ENCODE results near the gene MACROD2. TPM values are rescaled to one million over a fixed set of nuclear protein-coding genes. Genes with fewer than 3 reads are reported as not detected.
"Not testable (repeated sequence)": the region's sequence is repeated elsewhere in the genome, so short reads cannot be mapped to it uniquely, and the experiment has no call there.

The MACROD2 gene
- total RNA-seq, 1 experiment from 2014 or later: 3.4 TPM

- in situ Hi-C loops (cut with HindIII; ENCODE audit: low pct_unique_long_range_greater_than_20kb, low sequenced_read_pairs): no loop called here
Observed at GRCh38 chr20:14219801-14220461, 224.6 kb downstream of the MACROD2 start.

GRCh38 chr20:14220986-14221385 is 225.7 kb downstream of the MACROD2 start:
- DNase-seq (ENCODE audit: low read depth): no peak
- in situ Hi-C loops (cut with HindIII; ENCODE audit: low pct_unique_long_range_greater_than_20kb, low sequenced_read_pairs): no loop called here

More at GRCh38 chr20:14219801-14220461, 224.6 kb downstream of the MACROD2 start:
- DNase-seq (ENCODE audit: low read depth): peak; percentile 95

DNA sequence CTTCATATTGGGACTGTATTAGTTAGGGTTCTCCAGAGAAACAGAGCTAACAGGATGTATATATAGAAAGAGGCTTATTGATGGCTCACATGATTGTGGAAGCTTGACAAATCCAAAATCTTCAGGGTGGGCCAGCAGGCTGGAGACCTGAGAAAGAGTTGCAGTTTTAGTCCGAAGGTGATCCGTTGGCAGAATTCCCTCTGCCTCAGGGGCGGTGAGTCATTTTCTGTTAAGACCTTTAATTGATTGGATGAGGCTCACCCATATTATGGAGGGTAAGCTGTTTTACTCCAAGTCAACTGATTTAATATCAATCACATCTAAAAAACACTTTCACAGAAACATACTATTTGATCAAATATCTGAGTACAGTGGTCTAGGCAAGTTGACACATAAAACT is 228.5 kb downstream of the MACROD2 start:
- in situ Hi-C loops (cut with HindIII; ENCODE audit: low pct_unique_long_range_greater_than_20kb, low sequenced_read_pairs): no loop called here
- no peak for DNase-seq (ENCODE audit: low read depth)

- in situ Hi-C loops (cut with HindIII; ENCODE audit: low pct_unique_long_range_greater_than_20kb, low sequenced_read_pairs); DNase-seq (ENCODE audit: low read depth): not testable (repeated sequence)
Observed at GRCh38 chr20:14226051-14227049, 231.0 kb downstream of the MACROD2 start.

- in situ Hi-C loops (cut with HindIII; ENCODE audit: low pct_unique_long_range_greater_than_20kb, low sequenced_read_pairs): no loop called here
Observed at GRCh38 chr20:14232650-14233049, 237.3 kb downstream of the MACROD2 start.

DNA sequence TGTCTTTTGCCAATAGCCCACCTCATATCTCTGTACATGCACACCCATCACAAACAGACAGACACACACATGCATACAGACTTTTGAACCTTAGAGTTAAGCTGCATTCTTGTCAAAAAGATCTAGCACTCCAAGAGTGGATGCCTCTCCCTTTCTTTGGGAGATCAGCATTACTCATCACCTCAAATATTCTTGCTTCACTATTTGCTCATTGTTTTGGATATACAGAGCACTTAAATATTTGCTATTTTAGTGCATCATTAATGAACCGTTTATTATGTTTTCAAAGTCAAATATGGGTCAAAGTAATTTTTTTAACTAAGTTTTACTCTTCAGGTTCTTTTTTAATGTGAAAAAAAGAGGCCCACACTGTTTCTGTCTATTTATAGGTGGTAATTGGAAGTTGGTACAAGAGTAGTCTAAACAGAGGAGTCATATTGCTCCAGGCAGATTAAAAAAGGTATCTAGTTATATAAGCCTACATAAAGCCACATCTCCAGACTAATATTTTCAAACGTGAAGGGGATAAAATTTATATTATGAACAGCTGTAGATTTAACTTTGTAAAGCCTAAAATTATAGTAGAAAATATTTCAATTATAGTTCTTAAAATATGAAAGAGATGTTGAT is 239.5 kb downstream of the MACROD2 start:
- in situ Hi-C loops (cut with HindIII; ENCODE audit: low pct_unique_long_range_greater_than_20kb, low sequenced_read_pairs): no loop called here
- peak; percentile 38 for DNase-seq (ENCODE audit: low read depth)

More at GRCh38 chr20:14232650-14233049, 237.3 kb downstream of the MACROD2 start:
- DNase-seq (ENCODE audit: low read depth): no peak

- DNase-seq (ENCODE audit: low read depth): peak; percentile 19
- in situ Hi-C loops (cut with HindIII; ENCODE audit: low pct_unique_long_range_greater_than_20kb, low sequenced_read_pairs): no loop called here
Observed at GRCh38 chr20:14235355-14235754, 240.0 kb downstream of the MACROD2 start.

DNA sequence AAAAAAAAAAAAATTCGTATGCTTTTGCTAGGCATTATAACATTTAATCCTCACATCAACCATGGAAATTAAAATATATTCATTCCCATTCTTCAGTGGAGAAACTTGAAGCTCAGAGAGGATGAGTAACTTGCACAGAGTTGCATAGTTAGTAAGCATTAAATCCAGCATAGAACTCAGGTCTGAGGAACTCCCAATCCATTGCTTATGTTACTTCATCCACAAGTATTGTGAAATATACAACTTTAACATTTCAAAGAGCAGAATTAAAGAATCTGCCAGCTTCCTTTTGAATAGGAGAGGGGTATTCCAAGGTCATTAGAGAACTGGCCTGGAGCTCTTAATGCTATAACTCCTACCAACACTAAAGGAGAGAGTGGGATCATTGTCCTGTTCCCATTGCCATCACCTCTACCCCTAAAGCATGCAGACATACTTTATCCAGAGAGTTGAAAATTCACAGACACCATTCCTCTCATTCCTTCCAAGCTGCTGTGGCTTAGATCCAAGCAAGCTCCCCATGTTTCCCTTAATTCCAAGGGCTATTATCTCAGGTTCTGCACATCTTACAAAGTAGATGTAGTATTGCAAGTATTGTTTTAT is 250.2 kb downstream of the MACROD2 start:
- no peak for DNase-seq (ENCODE audit: low read depth)
- in situ Hi-C loops (cut with HindIII; ENCODE audit: low pct_unique_long_range_greater_than_20kb, low sequenced_read_pairs): no loop called here

DNA sequence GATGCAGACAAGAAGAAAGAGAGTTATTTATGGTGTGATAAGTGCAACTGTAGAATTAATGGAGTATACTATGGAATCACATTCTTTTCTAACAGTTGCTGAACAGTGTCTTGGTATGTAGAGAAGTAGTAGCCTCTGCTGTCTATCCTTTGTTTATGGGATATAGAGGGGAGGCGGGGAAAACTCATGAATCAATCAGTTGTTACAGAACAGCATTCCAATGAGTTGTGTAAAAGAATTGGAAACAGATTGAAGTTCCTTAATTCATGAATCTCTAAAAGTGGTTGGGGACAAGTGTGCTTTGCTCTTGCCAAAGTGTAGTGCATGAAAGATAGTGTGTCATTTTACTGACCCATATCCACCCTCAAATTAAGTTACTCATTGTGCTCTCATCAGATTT is 264.4 kb downstream of the MACROD2 start:
- in situ Hi-C loops (cut with HindIII; ENCODE audit: low pct_unique_long_range_greater_than_20kb, low sequenced_read_pairs): no loop called here
- DNase-seq (ENCODE audit: low read depth): no peak

DNA sequence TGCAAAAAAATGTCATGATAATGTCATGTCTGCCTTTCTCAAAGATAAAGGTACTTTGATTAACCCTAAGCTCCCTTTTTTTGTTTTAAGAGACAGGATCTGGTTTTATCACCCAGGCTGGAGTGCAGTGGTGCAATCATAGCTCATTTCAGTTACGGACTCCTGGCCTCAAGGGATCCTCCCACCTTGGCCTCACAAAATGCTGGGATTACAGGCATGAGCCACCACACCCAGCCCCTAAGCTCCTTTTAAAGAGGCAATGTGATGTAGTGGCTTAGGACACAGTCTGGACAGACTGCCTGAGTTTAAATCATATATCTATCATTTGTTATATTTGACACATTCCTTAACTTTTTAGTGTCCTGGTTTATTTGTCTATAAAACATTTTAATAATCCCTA is 265.1 kb downstream of the MACROD2 start:
- DNase-seq (ENCODE audit: low read depth): no peak
- in situ Hi-C loops (cut with HindIII; ENCODE audit: low pct_unique_long_range_greater_than_20kb, low sequenced_read_pairs): no loop called here

GRCh38 chr20:14264869-14265268 is 269.6 kb downstream of the MACROD2 start:
- DNase-seq (ENCODE audit: low read depth): peak; percentile 14
- in situ Hi-C loops (cut with HindIII; ENCODE audit: low pct_unique_long_range_greater_than_20kb, low sequenced_read_pairs): no loop called here

DNA sequence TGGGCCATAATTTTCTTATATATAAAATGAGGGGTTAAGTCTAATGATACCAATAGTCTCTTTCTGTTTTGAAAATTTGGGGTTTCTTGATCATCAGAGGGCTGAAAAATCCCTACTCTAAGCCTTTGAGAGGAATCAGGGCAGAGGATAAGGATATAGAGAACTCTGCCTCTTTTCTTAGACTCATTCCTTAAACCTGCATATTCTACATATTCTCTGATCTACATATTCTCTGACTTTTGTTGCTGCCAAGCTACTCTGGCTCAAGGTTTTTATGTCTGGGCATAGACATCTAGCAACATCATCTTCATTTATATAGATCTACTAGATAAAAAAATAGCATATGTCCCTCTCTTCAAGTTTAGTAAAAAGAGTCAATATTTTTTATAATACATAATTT is 270.9 kb downstream of the MACROD2 start:
- DNase-seq (ENCODE audit: low read depth): no peak
- in situ Hi-C loops (cut with HindIII; ENCODE audit: low pct_unique_long_range_greater_than_20kb, low sequenced_read_pairs): no loop called here

- DNase-seq (ENCODE audit: low read depth); in situ Hi-C loops (cut with HindIII; ENCODE audit: low pct_unique_long_range_greater_than_20kb, low sequenced_read_pairs): not testable (repeated sequence)
Observed at GRCh38 chr20:14270751-14271150, 275.4 kb downstream of the MACROD2 start.

DNA sequence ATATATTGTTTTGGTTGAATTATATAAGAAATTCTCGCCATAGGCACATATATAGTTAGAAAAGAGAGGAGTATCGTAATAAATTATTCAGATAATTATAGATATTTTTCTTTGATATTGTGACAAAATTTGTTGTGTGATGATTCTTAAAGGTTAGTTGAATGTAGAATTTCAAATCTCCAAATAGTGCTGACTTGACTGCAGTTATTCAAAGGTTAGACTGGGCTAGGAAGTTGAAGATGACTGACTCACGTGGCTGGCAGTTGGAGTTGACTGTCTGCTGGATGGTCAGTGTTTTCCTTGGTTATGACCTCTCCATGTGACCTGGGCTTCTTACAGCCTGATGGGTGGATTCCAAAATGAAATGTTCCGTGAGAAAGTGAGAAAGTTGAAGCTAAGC is 286.8 kb downstream of the MACROD2 start:
- in situ Hi-C loops (cut with HindIII; ENCODE audit: low pct_unique_long_range_greater_than_20kb, low sequenced_read_pairs): no loop called here
- DNase-seq (ENCODE audit: low read depth): no peak

DNA sequence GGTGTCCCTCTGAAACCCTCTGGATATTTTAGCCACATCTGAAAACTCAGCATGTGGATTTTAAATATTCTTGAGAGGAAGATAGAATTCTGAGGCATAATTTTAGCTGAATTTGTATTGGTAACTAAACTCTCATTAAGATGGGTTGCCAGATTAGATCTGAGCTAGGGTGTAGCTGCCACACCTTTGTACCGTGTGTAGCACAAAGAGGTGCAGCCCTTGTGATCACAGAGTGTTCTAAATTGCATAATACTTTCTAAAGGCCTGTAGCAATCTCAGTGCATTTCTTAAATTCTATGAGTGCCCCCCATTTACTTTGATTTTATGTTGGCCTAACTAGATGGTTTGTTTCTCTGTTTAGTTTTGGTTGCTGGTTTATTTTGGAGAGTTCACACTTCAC is 289.1 kb downstream of the MACROD2 start:
- no peak for DNase-seq (ENCODE audit: low read depth)
- in situ Hi-C loops (cut with HindIII; ENCODE audit: low pct_unique_long_range_greater_than_20kb, low sequenced_read_pairs): no loop called here

- peak; percentile 35 for DNase-seq (ENCODE audit: low read depth)
- in situ Hi-C loops (cut with HindIII; ENCODE audit: low pct_unique_long_range_greater_than_20kb, low sequenced_read_pairs): no loop called here
Observed at GRCh38 chr20:14288341-14289330, 293.3 kb downstream of the MACROD2 start.

- in situ Hi-C loops (cut with HindIII; ENCODE audit: low pct_unique_long_range_greater_than_20kb, low sequenced_read_pairs): no loop called here
Observed at GRCh38 chr20:14291502-14291901, 296.2 kb downstream of the MACROD2 start.

More at GRCh38 chr20:14291502-14291901, 296.2 kb downstream of the MACROD2 start:
- DNase-seq (ENCODE audit: low read depth): no peak
